ENCODE measurements around the gene RAB23.

- TF ChIP-seq TCF12 (IDR thresholded peaks at IDR 0.05; ENCODE audit: low read depth, low read length), result no peak
- no peak for TF ChIP-seq CTCF (IDR thresholded peaks at IDR 0.05; ENCODE audit: control extremely low read depth in 1 of 3, insufficient read depth in 1 of 3, low read depth in 1 of 3, low read length in 3 of 3)
- no peak for TF ChIP-seq POLR2AphosphoS5 (IDR thresholded peaks at IDR 0.05; ENCODE audit: low read depth, low read length)
These were observed 603 bp upstream of the RAB23 start for GRCh38 chr6:57222743-57223077.
